Smooth muscle cell (in vitro differentiated cells): ENCODE results near the gene CCBE1. TPM values are rescaled to one million over a fixed set of nuclear protein-coding genes. Genes with fewer than 3 reads are reported as not detected.
"Not testable (repeated sequence)": the region's sequence is repeated elsewhere in the genome, so short reads cannot be mapped to it uniquely, and the experiment has no call there.

ENCODE experiments used
- DNase-seq: peaks from one replicate; lab custom pipeline; 2025; ENCODE audit not compliant: unreplicated experiment; lab: John Stamatoyannopoulos, UW
- H2AFZ ChIP-seq: fragments of 200-600 bp; sonication (generic); 2 replicates; pipeline ENCODE4 v1.6.0; 2016; ENCODE audit warnings: antibody characterized with exemption, low read depth, mild to moderate bottlenecking
- H3F3A ChIP-seq: fragments of 200-600 bp; sonication (generic); 2 replicates; pipeline ENCODE4 v1.6.0; 2017; ENCODE audit warnings: antibody characterized with exemption, low read depth
- H3K27ac ChIP-seq: fragments of 200-600 bp; sonication (generic); 2 replicates; pipeline ENCODE4 v1.5.1; 2016; ENCODE audit warnings: low read depth, mild to moderate bottlenecking
- H3K27me3 ChIP-seq: fragments of 200-600 bp; sonication (generic); 2 replicates; pipeline ENCODE4 v1.6.1; 2016; ENCODE audit warnings: low read depth, mild to moderate bottlenecking
- H3K36me3 ChIP-seq: fragments of 200-600 bp; sonication (generic); 2 replicates; pipeline ENCODE4 v1.5.1; 2016; ENCODE audit warnings: low read depth
- H3K4me1 ChIP-seq: fragments of 200-600 bp; sonication (generic); 2 replicates; pipeline ENCODE4 v1.5.1; 2016; ENCODE audit warnings: low read depth
- H3K4me2 ChIP-seq: fragments of 200-600 bp; sonication (generic); 2 replicates; pipeline ENCODE4 v1.6.0; 2016; ENCODE audit warnings: mild to moderate bottlenecking
- H3K4me3 ChIP-seq: fragments of 200-600 bp; sonication (generic); 2 replicates; pipeline ENCODE4 v1.5.1; 2016; ENCODE audit warnings: mild to moderate bottlenecking
- H3K79me2 ChIP-seq: fragments of 200-600 bp; sonication (generic); 2 replicates; pipeline ENCODE4 v1.6.0; 2016; ENCODE audit warnings: low read depth, mild to moderate bottlenecking
- H3K9ac ChIP-seq: fragments of 200-600 bp; sonication (generic); 2 replicates; pipeline ENCODE4 v1.6.0; 2016; ENCODE audit warnings: low read depth
- H3K9me3 ChIP-seq: fragments of 200-600 bp; sonication (generic); replicated peaks from 2 replicates; pipeline ENCODE4 v1.5.1; 2016; ENCODE audit warnings: low read depth
- H4K20me1 ChIP-seq: fragments of 200-600 bp; sonication (generic); 2 replicates; pipeline ENCODE4 v1.6.0; 2016; ENCODE audit warnings: low read depth
- WGBS: methylation state at CpG from one replicate; pipeline ENCODE4 v1.1.7; 2016; ENCODE audit warnings: low lambda C conversion rate; 5-methylcytosine and 5-hydroxymethylcytosine counted together
- polyA plus RNA-seq: library from polyadenylated mRNA; unstranded; fragments of >200 nt; fragmentation: Nextera tagmentation; extraction: Ambion mirVana; gene quantifications from 2 replicates; pipeline ENCODE4 v1.2.1, GENCODE V29; 2016
- total RNA-seq: library from RNA; depleted of rRNA; stranded (reverse); fragments of >200 nt; gene quantifications from 2 replicates; pipeline ENCODE4 v1.2.3, GENCODE V29; 2014
- TF ChIP-seq, protein P1 (sequence below): fragments of 200-600 bp; sonication (generic); IDR thresholded peaks from 2 replicates; pipeline ENCODE4 v1.5.1; 2017; ENCODE audit warnings: borderline replicate concordance, mild to moderate bottlenecking, antibody characterized with exemption; ENCODE audit not compliant: insufficient read depth, poor library complexity, severe bottlenecking

Gene CCBE1
- total and polyA plus RNA-seq, 2 experiments from 2014 or later, result 3.1 TPM; not detected in 1

DNA sequence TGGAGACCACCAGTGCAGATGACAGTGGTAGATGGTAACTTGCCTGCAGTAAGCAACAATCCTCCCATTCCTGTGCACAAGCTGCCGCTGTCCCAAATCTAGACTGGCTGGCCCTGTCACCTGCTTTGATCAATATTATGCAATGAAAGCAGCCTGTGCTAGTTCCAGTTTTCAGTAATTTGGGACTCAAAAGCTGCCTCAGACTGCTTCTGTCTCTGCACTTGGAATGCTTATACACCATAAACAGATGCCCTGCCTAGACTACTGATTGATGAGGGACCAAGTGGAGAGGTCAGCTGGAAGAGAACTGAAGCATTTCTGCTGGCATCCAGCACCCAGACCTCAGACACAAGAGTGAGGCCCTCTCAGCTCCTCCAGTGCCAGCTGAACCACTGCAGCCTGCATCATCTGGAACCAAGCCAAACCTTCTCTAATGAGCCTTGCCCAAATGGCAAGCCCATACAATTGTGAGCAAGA is 24.9 kb downstream of the CCBE1 start:
- Histone ChIP-seq H3K4me3 (no peak overlapping the region), H3K36me3 (no peaks in the 10 kb centered on the region), H3K9ac (no peak overlapping the region), H3K4me2 (no peak overlapping the region), H3K79me2 (no peaks in the 10 kb centered on the region), H3F3A (no peaks in the 10 kb centered on the region), H3K9me3 (no peaks in the 10 kb centered on the region), H2AFZ (no peak overlapping the region), H3K27me3 (peaks cover 52% of the 10 kb centered on the region), H4K20me1 (no peaks in the 10 kb centered on the region), H3K27ac (no peak overlapping the region), H3K4me1 (peaks cover 6% of the 10 kb centered on the region)
- no peak for DNase-seq
- WGBS, result 94% methylated on average over 1 of the region's 1 CpG
- TF ChIP-seq, protein P1, sequence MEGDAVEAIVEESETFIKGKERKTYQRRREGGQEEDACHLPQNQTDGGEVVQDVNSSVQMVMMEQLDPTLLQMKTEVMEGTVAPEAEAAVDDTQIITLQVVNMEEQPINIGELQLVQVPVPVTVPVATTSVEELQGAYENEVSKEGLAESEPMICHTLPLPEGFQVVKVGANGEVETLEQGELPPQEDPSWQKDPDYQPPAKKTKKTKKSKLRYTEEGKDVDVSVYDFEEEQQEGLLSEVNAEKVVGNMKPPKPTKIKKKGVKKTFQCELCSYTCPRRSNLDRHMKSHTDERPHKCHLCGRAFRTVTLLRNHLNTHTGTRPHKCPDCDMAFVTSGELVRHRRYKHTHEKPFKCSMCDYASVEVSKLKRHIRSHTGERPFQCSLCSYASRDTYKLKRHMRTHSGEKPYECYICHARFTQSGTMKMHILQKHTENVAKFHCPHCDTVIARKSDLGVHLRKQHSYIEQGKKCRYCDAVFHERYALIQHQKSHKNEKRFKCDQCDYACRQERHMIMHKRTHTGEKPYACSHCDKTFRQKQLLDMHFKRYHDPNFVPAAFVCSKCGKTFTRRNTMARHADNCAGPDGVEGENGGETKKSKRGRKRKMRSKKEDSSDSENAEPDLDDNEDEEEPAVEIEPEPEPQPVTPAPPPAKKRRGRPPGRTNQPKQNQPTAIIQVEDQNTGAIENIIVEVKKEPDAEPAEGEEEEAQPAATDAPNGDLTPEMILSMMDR, result no peak

DNA sequence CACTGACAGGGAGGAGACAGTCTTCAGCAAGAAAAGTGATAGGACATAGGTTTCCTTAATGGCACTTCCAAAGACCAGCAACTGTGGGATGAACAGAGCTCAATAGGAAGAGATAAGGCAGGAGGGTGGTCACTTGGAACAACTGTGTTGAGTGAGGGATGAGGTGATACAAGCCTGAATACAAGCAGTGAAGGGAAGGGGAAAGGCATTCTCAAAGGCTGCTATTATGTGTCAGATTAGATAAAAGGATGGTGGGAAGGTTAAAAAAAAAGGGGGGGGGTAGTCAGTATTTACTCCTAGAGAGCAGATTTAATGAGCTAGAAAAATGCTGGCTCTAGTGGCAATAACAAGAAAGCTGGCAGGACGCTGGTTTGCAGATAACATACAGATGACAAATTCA is 25.7 kb downstream of the CCBE1 start:
- Histone ChIP-seq H3F3A (no peaks in the 10 kb centered on the region), H3K4me2 (no peak overlapping the region), H3K4me3 (no peak overlapping the region), H3K36me3 (no peaks in the 10 kb centered on the region), H2AFZ (no peak overlapping the region), H4K20me1 (no peaks in the 10 kb centered on the region), H3K9ac (no peak overlapping the region), H3K27me3 (peaks cover 45% of the 10 kb centered on the region), H3K27ac (no peak overlapping the region), H3K79me2 (no peaks in the 10 kb centered on the region), H3K9me3 (no peaks in the 10 kb centered on the region), H3K4me1 (peaks cover 6% of the 10 kb centered on the region)
- TF ChIP-seq, protein P1, result no peak
- DNase-seq, result no peak
- 7% methylated on average over 1 of the region's 1 CpG for WGBS

DNA sequence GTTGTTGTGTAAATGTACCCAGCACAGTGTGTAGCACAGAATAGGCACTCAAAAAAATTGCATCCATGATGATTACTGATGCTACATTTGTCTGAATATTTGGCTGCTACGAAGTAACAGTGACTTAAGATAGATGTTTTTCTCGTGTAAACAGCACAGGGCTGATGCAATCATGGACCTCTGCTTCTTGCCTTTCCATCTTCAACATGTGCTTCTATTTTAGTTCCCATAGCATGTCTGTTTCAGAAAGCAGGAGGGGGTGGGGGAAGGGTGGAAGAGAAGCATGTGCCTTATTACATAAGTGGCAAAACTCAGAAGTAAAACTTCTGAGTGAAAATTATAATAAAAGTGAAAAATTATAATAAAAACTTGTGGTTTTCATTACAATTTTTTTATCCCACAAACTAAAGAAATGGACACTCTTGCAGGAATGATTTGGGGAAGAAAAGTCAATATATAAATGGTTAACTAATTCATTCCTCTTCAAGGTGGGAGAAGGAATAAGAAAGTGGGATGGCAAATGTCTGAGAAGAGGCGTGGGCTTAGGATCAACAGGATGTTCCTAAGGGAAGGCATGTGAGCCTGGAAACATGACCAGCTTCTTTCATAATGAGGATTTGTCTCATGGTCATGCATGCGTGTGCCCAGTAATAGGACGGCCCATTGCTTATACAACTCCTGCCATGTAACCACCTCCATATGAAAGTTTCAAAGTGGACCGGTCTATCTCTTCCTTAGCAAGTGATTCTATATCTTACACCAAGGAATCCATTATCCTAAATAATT is 27.2 kb downstream of the CCBE1 start:
- Histone ChIP-seq H3F3A (no peaks in the 10 kb centered on the region), H3K4me3 (no peak overlapping the region), H3K4me2 (no peak overlapping the region), H3K27ac (no peak overlapping the region), H2AFZ (no peak overlapping the region), H3K4me1 (peaks cover 6% of the 10 kb centered on the region), H3K9me3 (no peaks in the 10 kb centered on the region), H4K20me1 (no peaks in the 10 kb centered on the region), H3K9ac (no peak overlapping the region), H3K27me3 (peaks cover 31% of the 10 kb centered on the region), H3K36me3 (no peaks in the 10 kb centered on the region), H3K79me2 (no peaks in the 10 kb centered on the region)
- TF ChIP-seq, protein P1, result no peak
- WGBS, result 81% methylated on average over 6 of the region's 6 CpGs
- no peak for DNase-seq

DNA sequence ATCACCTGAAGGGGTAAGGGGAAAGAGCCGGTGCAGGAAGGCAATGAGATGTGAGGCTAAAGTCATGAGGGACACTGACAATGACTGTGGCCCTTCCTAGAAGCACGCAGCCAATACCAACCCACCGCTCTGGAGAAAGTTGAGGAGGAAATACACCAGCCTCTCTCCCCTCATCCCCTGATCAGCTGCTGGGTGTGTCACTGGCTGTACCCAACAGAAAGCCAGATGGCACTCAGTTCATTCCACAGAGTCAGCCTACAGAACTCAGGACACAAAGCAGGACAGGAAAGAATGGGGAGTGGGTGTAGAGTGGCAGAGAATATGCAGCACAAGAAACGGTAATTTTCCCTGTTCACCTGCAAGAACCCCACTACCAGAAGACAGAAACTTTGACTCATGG is 29.7 kb downstream of the CCBE1 start:
- H3K27me3 ChIP-seq, result peaks cover 32% of the 10 kb centered on the region
- H3K9ac ChIP-seq, result no peak overlapping the region
- no peaks in the 10 kb centered on the region for H3F3A ChIP-seq
- H3K9me3 ChIP-seq, result no peaks in the 10 kb centered on the region
- H3K79me2 ChIP-seq, result no peaks in the 10 kb centered on the region
- TF ChIP-seq, protein P1, result no peak
- H3K27ac ChIP-seq, result no peak overlapping the region
- no peak for DNase-seq
- peaks cover 6% of the 10 kb centered on the region for H3K4me1 ChIP-seq
- 85% methylated on average over 4 of the region's 4 CpGs for WGBS
- H4K20me1 ChIP-seq, result no peaks in the 10 kb centered on the region
- H3K36me3 ChIP-seq, result no peaks in the 10 kb centered on the region
- no peak overlapping the region for H3K4me3 ChIP-seq
- H2AFZ ChIP-seq, result no peak overlapping the region
- no peak overlapping the region for H3K4me2 ChIP-seq

DNA sequence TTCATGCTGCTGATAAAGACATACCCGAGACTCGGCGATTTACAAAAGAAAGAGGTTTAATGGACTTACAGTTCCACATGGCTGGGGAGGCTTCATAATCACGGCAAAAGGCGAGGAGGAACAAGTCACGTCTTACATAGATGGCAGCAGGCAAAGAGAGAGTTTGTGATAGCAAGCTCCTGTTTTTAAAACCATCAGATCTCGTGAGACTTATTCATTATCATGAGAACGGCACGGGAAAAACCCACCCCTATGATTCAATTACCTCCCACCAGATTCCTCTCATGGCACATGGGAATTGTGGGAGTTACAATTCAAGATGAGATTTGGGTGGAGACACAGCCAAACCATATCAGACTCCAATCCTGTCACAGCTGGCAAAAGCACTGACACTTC is 31.2 kb downstream of the CCBE1 start:
- not testable (repeated sequence) for H3K27ac ChIP-seq, H3K4me2 ChIP-seq, H3F3A ChIP-seq, H3K9ac ChIP-seq, H4K20me1 ChIP-seq, DNase-seq, H3K36me3 ChIP-seq, H2AFZ ChIP-seq, H3K4me3 ChIP-seq, H3K9me3 ChIP-seq, H3K4me1 ChIP-seq, H3K79me2 ChIP-seq
- peaks cover 39% of the 10 kb centered on the region for H3K27me3 ChIP-seq
- WGBS, result 64% methylated on average over 9 of the region's 9 CpGs
